ENCODE data around the gene SDHAF2.
"Not testable (repeated sequence)": the region's sequence is repeated elsewhere in the genome, so short reads cannot be mapped to it uniquely, and the experiment has no call there.

SDHAF2 gene

DNA sequence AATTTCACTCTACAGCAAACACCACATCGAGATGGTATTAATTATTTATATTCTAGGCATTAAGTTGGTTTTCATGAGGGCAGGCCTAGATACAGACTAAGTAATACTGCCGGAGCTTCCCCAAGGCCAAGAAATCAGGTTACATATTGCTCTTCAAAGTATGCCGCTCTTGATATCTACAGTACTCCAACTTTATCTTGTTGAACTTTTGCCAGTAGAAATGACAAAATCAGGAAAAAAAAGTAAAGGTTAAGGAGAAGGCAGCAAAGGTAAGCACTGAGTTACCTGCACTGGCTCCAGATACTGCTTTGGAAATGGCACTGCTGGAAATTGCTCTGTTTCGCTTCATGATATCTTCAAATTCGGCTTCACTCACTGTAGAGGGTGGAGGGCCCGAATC, 14.5 kb upstream of the SDHAF2 start:
- Histone ChIP-seq H3K4me3 (no peak overlapping the region), H3K9ac (ENCODE audit: insufficient read length) (no peak overlapping the region), H3K9me3 (ENCODE audit: low read depth, low read length) (no peaks in the 10 kb centered on the region), H3K36me3 (ENCODE audit: insufficient read depth, low read length) (peaks cover 98% of the 10 kb centered on the region), H3K27ac (no peak overlapping the region)
- TF ChIP-seq FOXP2 (optimal IDR thresholded peaks at IDR 0.05; ENCODE audit: control extremely low read depth, extremely low read length, insufficient read depth) = no peak
- no peak for TF ChIP-seq EZH2 (IDR thresholded peaks at IDR 0.05)
- no peak for TF ChIP-seq POLR2AphosphoS5 (IDR thresholded peaks at IDR 0.05; ENCODE audit: borderline replicate concordance, low read depth, low read length)
- no peak for DNase-seq (ENCODE audit: low read depth, low spot score)

DNA sequence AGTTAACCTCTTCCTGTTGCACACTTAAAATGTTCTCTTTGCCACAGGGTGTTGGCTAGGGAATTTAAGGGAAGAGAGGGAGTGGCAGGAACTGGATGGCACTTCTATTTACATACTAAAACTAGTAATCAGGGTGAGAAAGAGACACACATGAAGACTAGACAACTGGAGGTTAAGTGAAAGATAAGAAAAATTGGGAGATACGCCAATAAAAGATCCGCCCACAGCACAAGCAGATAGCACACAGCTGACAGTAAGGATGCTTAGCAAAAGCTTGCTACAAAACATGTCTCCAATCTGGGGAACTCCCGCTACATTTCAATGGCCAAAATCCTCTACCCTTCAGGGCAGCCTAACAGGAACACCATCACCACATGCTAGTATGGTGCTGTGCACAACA, 13.0 kb upstream of the SDHAF2 start:
- DNase-seq (ENCODE audit: low read depth, low spot score) = no peak
- H3K9ac ChIP-seq (ENCODE audit: insufficient read length) = no peak overlapping the region
- no peaks in the 10 kb centered on the region for H3K9me3 ChIP-seq (ENCODE audit: low read depth, low read length)
- peaks cover 98% of the 10 kb centered on the region for H3K36me3 ChIP-seq (ENCODE audit: insufficient read depth, low read length)
- H3K4me3 ChIP-seq = no peak overlapping the region
- H3K27ac ChIP-seq = no peak overlapping the region
- TF ChIP-seq POLR2AphosphoS5 (IDR thresholded peaks at IDR 0.05; ENCODE audit: borderline replicate concordance, low read depth, low read length) (no peak; the same call in 1 of the 2 replicates), EZH2 (IDR thresholded peaks at IDR 0.05) (no peak), FOXP2 (optimal IDR thresholded peaks at IDR 0.05; ENCODE audit: control extremely low read depth, extremely low read length, insufficient read depth) (no peak)

DNA sequence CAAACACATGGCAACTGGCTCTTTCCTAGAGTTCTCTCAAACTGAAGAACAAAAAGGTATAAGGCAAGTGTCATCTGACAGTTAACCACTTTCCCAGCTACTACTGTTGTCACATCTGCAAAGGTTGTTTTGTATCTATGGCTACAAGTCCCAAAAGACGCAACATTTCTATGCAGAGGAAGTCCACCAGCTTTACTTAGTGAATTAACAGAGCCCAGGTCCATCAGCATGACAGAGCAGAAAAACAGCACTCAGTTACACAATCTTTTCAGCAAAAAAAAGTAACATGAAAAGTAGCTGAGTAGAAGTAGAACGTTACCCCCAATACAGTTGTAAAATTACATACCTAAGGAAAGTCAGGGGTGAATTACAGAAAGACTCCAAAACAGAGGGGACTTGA, 12.3 kb upstream of the SDHAF2 start:
- Histone ChIP-seq H3K4me3 (no peak overlapping the region), H3K9ac (ENCODE audit: insufficient read length) (no peak overlapping the region), H3K36me3 (ENCODE audit: insufficient read depth, low read length) (peaks cover 98% of the 10 kb centered on the region), H3K27ac (peak overlapping the region; percentile 10; the same call in 1 of the 2 replicates), H3K9me3 (ENCODE audit: low read depth, low read length) (no peaks in the 10 kb centered on the region)
- TF ChIP-seq FOXP2 (optimal IDR thresholded peaks at IDR 0.05; ENCODE audit: control extremely low read depth, extremely low read length, insufficient read depth) = no peak
- TF ChIP-seq POLR2AphosphoS5 (IDR thresholded peaks at IDR 0.05; ENCODE audit: borderline replicate concordance, low read depth, low read length) = no peak
- no peak for TF ChIP-seq EZH2 (IDR thresholded peaks at IDR 0.05)
- DNase-seq (ENCODE audit: low read depth, low spot score) = no peak

- no peak overlapping the region for H3K9ac ChIP-seq (ENCODE audit: insufficient read length)
These were observed 11.8 kb upstream of the SDHAF2 start for GRCh38 chr11:61418136-61418535.

DNA sequence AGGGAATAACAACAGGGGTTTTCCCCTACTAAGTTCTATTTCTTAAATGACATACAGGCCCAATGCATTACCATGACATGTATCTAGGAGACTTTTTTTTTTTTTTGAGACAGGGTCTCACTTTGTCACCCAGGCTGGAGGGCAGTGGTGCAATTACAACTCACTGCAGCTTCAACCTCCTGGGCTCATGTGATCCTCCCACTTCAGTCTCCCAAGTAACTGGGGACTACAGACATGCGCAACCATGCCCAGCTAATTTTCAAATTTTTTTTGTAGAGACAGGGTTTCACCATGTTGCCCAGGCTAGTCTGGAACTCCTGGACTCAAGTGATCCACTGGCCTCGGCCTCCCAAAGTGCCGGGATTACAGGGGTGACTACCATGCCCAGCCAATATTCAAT, 7.7 kb upstream of the SDHAF2 start:
- Histone ChIP-seq H3K27ac (no peak overlapping the region), H3K9ac (ENCODE audit: insufficient read length) (peak overlapping the region; percentile 19), H3K9me3 (ENCODE audit: low read depth, low read length) (no peaks in the 10 kb centered on the region), H3K36me3 (ENCODE audit: insufficient read depth, low read length) (peaks cover 96% of the 10 kb centered on the region), H3K4me3 (no peak overlapping the region)
- TF ChIP-seq POLR2AphosphoS5 (IDR thresholded peaks at IDR 0.05; ENCODE audit: borderline replicate concordance, low read depth, low read length) (no peak), EZH2 (IDR thresholded peaks at IDR 0.05) (no peak), FOXP2 (optimal IDR thresholded peaks at IDR 0.05; ENCODE audit: control extremely low read depth, extremely low read length, insufficient read depth) (no peak)
- no peak for DNase-seq (ENCODE audit: low read depth, low spot score)

More at GRCh38 chr11:61418136-61418535, 11.8 kb upstream of the SDHAF2 start:
- DNase-seq (ENCODE audit: low read depth, low spot score) = no peak
- no peaks in the 10 kb centered on the region for H3K9me3 ChIP-seq (ENCODE audit: low read depth, low read length)
- H3K27ac ChIP-seq = peak overlapping the region; percentile 10; the same call in 1 of the 2 replicates
- H3K4me3 ChIP-seq = no peak overlapping the region
- H3K36me3 ChIP-seq (ENCODE audit: insufficient read depth, low read length) = peaks cover 96% of the 10 kb centered on the region
- TF ChIP-seq FOXP2 (optimal IDR thresholded peaks at IDR 0.05; ENCODE audit: control extremely low read depth, extremely low read length, insufficient read depth) (no peak), EZH2 (IDR thresholded peaks at IDR 0.05) (no peak), POLR2AphosphoS5 (IDR thresholded peaks at IDR 0.05; ENCODE audit: borderline replicate concordance, low read depth, low read length) (no peak)

GRCh38 chr11:61425367-61426131, 4.4 kb upstream of the SDHAF2 start:
- DNase-seq (ENCODE audit: low read depth, low spot score) = no peak
- Histone ChIP-seq H3K27ac (0 out of 2 replicates have a peak overlapping the region, but pooled peaks have one; percentile 12), H3K9ac (ENCODE audit: insufficient read length) (peak overlapping the region; percentile 15), H3K36me3 (ENCODE audit: insufficient read depth, low read length) (peaks cover 82% of the 10 kb centered on the region), H3K4me3 (no peak overlapping the region), H3K9me3 (ENCODE audit: low read depth, low read length) (no peaks in the 10 kb centered on the region)
- no peak for TF ChIP-seq FOXP2 (optimal IDR thresholded peaks at IDR 0.05; ENCODE audit: control extremely low read depth, extremely low read length, insufficient read depth)
- no peak for TF ChIP-seq POLR2AphosphoS5 (IDR thresholded peaks at IDR 0.05; ENCODE audit: borderline replicate concordance, low read depth, low read length)
- no peak for TF ChIP-seq EZH2 (IDR thresholded peaks at IDR 0.05)

DNA sequence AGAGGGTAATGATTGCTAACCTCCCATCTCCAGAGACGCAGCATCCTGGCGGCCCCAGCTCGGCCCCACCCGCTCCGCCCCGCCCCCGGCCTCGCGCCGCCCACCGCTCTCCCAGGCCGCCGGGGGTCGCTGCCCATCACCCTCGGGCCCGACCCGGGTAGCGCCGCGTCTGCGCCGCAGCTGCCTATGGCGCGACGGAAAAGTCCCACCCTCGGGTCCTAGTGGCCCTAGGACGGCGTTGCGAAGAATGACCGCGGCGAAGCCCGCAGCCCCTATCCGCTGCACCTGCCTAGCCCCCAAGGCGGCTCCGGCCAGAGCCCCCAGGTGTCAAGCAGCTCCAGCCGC, 606 bp upstream of the SDHAF2 start:
- TF ChIP-seq EZH2 (IDR thresholded peaks at IDR 0.05) (no peak), POLR2AphosphoS5 (IDR thresholded peaks at IDR 0.05; ENCODE audit: borderline replicate concordance, low read depth, low read length) (no peak), FOXP2 (optimal IDR thresholded peaks at IDR 0.05; ENCODE audit: control extremely low read depth, extremely low read length, insufficient read depth) (no peak)
- DNase-seq (ENCODE audit: low read depth, low spot score) = no peak
- Histone ChIP-seq H3K9me3 (ENCODE audit: low read depth, low read length) (no peaks in the 10 kb centered on the region), H3K27ac (peak overlapping the region; percentile 91), H3K9ac (ENCODE audit: insufficient read length) (peak overlapping the region; percentile 96), H3K36me3 (ENCODE audit: insufficient read depth, low read length) (peaks cover 55% of the 10 kb centered on the region), H3K4me3 (peak overlapping the region; percentile 86)

- Histone ChIP-seq H3K9ac (ENCODE audit: insufficient read length) (peak overlapping the region; percentile 96), H3K27ac (peak overlapping the region; percentile 90; the same call in 1 of the 2 replicates), H3K36me3 (ENCODE audit: insufficient read depth, low read length) (peaks cover 40% of the 10 kb centered on the region), H3K4me3 (peak overlapping the region; percentile 86)
- DNase-seq (ENCODE audit: low read depth, low spot score); H3K9me3 ChIP-seq (ENCODE audit: low read depth, low read length): not testable (repeated sequence)
These were observed 915 bp downstream of the SDHAF2 start for GRCh38 chr11:61430839-61431238.

GRCh38 chr11:61437496-61437895, 7.6 kb downstream of the SDHAF2 start:
- H3K36me3 ChIP-seq (ENCODE audit: insufficient read depth, low read length) = peaks cover 64% of the 10 kb centered on the region
- H3K4me3 ChIP-seq = no peak overlapping the region
- TF ChIP-seq EZH2 (IDR thresholded peaks at IDR 0.05) (no peak), POLR2AphosphoS5 (IDR thresholded peaks at IDR 0.05; ENCODE audit: borderline replicate concordance, low read depth, low read length) (no peak), FOXP2 (optimal IDR thresholded peaks at IDR 0.05; ENCODE audit: control extremely low read depth, extremely low read length, insufficient read depth) (no peak)
- no peaks in the 10 kb centered on the region for H3K9me3 ChIP-seq (ENCODE audit: low read depth, low read length)
- DNase-seq (ENCODE audit: low read depth, low spot score) = no peak
- no peak overlapping the region for H3K27ac ChIP-seq
- no peak overlapping the region for H3K9ac ChIP-seq (ENCODE audit: insufficient read length)
